Stimulated activated naive CD8-positive, alpha-beta T cell treated with anti-CD3 and anti-CD28 coated beads, Interleukin-15, Interleukin-2, amounts not matched to agents 100 U/mL and 50 U/mL, for 24 hours (primary cell): Measurements from ENCODE around the gene SLC35A4.
"Not testable (repeated sequence)": the region's sequence is repeated elsewhere in the genome, so short reads cannot be mapped to it uniquely, and the experiment has no call there.

ENCODE experiments used
- ATAC-seq: fragments of 150-1000 bp; cut with Tn5 transposase; one replicate; pipeline ENCODE4 v1.10.0; 2021
- DNase-seq: peaks from one replicate; pipeline ENCODE4 v3.0.0; 2021

SLC35A4 gene

GRCh38 chr5:140591747-140592372 is 27.2 kb downstream of the SLC35A4 start:
- ATAC-seq = no peak
- DNase-seq = no peak

GRCh38 chr5:140593070-140593469 is 28.4 kb downstream of the SLC35A4 start:
- not testable (repeated sequence) for ATAC-seq, DNase-seq

DNA sequence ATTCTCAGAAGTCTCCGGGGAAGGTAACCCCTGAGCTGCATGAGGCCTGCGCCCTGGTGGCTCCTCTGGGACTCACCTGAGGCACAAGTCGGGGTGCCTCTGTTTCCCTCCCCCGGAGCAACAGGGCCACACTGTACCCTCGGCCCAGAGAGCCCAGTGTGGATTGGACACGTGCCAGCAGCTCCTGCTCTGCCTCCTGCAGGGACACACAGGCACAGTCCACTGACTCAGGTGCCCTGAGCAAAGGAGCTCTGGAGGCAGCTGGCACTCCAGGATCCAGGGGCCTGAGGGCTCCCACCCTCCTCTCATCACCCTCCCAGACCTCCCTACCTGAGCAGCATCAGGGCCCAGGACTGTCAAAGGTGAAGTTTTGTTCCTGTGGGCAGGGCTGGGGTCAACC is 29.5 kb downstream of the SLC35A4 start:
- ATAC-seq = no peak
- DNase-seq = no peak

DNA sequence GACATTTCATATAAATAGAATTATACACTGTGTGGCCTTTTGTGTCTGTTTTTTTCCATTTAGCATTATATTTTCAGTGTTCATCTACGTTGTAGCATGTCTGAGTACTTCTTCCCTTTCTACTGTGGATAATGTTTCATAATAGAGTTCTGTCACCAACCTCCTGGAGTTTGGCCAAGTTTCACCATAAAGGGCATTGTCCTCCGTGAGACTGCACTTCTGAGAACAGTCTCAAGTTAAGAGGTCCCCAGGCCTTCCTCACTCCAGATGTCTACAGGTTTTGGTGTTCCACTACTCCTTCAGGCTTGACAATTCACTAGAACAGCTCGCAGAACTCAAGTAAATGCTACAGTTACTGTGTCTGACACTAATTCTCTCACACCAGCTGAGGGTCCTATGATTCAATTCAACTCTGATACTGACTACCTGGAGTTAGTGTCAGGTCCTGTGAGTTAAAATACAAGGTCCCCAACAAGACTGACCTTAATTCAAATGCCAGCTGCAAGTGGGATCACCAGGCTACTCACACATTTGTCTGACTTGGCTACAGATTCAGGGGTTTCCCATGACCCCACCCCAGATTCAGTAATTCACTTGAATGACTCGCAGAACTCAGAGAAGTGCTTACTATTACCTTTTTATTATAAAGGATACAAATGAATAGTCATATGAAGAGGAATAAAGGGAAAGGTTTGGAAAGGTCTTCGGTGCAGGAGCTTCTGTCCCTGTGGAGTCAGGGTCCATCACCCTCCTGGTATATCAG is 31.1 kb downstream of the SLC35A4 start:
- ATAC-seq (no peak), DNase-seq (no peak)

DNA sequence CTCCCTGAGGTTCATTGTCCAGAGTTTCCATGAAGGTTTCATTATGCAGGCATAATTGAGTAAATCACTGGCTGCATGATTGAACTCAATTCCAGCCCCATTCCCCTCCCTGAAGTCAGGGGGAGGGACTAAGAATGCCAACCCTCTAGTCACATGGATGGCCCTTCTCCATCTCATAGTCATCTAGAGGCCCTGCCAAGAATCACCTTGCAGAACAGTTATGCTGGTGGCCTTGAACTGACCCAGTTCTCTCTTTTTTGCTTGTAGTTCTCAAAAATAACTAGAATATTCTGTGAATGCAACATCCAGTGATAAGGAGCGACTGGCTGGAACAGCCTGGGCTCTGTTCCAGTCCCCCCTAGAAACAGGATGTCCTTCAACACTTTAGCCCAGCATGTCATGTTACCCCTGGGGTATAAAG is 31.7 kb downstream of the SLC35A4 start:
- no peak for ATAC-seq
- no peak for DNase-seq

GRCh38 chr5:140598836-140599235 is 34.2 kb downstream of the SLC35A4 start:
- DNase-seq = no peak
- no peak for ATAC-seq

DNA sequence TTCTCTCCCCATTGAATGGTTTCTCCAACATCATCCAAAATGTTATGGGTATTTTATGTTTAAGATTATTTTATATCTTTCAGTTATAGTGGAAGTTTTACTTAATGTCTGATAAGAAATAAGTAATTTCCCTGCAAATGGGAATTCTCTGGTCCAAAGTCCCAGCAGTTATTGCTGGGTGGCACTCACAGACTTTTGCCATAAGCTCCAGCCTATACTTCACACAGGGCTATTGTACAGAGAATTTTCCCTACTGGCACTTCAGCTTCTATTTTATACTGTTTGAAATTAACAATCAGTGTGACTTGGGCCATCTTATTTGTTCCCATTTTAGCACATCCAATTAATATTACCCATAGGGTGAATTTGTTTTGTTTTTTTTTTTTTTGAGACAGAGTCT is 35.5 kb downstream of the SLC35A4 start:
- no peak for ATAC-seq
- no peak for DNase-seq

DNA sequence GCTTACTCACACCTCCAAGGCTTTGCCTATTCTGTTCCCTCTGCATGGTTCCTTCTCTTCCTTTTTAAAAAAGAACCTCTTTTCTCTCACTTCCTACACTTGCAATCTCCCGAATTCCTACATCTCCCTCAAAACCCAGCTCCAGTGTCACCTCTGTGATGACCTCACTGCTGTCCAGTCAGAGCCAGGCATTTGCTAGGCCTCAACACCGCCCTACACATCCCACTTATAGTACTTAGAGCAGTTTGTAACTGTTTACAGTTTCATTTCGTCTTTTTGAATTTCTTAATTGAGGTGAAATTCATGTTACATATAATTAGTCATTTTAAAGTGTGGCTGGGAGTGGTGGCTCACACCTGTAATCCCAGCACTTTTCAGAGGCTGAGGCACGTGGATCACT is 37.5 kb downstream of the SLC35A4 start:
- DNase-seq (no peak), ATAC-seq (no peak)

- not testable (repeated sequence) for ATAC-seq, DNase-seq
These were observed 38.7 kb downstream of the SLC35A4 start for GRCh38 chr5:140603446-140603698.

DNA sequence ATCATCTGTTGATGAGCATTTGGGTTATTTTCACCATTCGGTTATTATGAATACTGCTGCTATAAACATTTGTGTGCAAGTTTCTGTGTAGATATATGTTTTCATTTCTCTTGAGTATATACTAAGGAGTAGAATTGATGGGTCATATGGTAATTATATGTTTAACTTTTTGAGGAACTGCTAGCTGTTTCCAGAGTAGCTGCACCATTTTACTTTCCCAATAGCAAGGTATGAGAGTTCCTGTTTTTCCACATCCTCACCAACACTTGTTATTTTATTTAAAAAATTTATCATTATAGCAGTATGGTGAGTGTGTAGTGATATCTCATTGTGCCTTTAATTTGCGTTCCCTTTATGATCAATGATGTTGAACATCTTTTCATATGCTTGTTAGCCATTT is 39.1 kb downstream of the SLC35A4 start:
- no peak for ATAC-seq
- DNase-seq = no peak

DNA sequence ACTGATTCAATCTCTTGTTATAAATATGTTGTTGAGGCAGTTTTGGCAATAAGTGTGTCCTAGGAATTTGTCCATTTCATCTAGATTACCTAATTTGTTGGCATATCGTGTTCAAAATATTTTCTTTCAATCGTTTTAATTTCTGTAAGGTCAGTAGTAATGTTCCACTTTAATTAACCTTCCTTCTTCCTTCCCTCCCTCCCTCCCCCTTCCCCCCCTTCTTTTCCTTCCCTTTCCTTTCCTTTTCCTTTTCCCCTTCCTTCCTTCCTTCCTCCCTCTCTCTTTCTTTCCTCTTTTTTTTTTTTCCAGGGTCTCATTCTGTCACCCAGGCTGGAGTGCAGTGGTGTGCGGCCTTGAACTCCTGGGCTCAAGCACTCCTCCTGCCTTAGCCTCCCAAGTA is 41.3 kb downstream of the SLC35A4 start:
- DNase-seq = no peak
- no peak for ATAC-seq

GRCh38 chr5:140607031-140607430 is 42.4 kb downstream of the SLC35A4 start:
- ATAC-seq (no peak), DNase-seq (no peak)

DNA sequence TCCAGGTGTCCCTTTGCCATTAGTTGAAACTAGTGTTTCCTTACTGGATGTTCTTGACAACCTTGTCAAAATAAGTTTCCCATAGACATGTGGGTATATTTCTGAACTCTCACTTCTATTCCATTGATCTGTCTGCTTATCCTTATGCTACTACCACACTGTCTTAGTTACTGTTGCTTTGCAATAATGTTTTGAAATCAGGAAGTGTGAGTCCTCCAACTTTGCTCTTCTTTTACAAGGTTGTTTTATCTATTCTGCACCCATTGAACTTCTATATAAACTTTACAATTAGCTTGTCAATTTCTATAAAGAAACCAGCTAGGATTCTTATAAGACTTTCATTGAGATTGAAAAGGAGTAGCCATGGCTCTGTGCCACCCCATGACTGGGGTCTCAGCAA is 44.1 kb downstream of the SLC35A4 start:
- ATAC-seq (no peak), DNase-seq (no peak)

DNA sequence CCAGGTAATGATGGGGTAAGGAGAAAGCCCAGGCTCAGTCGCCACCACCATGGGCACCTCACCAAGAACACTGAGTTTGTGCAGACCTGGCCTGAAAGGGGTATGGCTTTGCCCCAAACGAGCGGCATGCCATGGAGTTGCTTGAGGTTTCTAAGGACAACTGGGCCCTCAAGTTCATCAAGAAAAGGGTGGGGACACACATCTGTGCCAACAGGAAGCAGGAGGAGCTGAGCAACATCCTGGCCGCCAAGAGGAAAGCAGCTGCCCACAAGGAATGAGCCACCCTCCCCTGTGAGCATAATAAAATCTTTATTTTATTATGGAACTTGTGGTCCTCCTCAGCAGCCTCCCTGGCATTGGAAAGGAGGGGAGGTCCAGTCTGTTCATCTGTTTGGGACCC is 44.5 kb downstream of the SLC35A4 start:
- no peak for DNase-seq
- ATAC-seq = no peak

DNA sequence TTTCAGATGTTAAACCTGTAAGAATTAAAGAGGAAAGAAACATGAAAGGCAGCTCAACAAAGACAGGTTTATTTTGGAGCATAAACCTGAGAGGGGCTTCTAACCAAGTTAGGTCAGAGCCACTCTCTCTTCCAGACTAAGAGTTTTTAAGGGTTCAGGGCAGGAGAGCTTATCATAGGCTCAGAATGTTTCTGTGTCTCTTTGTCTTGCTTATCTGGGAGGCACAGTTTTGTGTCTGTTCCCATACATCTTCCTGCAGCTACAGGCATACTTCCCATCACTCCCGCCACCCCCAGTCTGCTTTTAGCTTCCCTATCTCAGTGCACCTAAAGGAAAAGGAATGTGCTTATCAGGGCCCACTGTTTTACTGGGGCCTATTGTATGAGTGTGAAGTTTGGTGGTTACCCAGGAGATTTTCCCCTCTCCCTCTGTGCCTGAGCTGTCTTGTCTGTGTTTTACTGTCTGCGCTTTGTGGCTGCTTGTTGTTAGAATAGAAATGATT is 46.4 kb downstream of the SLC35A4 start:
- no peak for DNase-seq
- no peak for ATAC-seq
